Inflammatory macrophage treated with lipopolysaccharide for 4 hours (primary cell): Measurements from ENCODE around the gene PDE9A.
"Not testable (repeated sequence)": the region's sequence is repeated elsewhere in the genome, so short reads cannot be mapped to it uniquely, and the experiment has no call there.

ENCODE experiments used
- DNase-seq: peaks from one replicate; pipeline ENCODE4 v3.0.0-alpha.2; 2020

PDE9A gene

DNA sequence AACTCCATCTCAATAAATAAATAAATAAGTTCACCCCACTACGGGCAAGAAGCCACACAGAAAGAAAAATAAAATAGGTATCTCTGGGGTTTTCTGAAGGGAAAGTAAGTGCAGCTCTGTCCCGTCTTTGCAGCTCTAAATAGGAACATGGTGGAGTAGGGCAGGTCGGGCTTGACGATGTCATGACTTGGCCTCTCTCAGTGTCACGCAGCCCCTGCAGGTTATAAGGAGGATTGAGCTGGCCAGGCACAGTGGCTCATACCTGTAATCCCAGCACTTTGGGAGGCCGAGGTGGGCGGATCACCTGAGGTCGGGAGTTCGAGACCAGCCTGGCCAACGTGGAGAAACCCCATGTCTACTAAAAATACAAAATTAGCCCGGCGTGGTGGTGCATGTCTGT is 67.1 kb downstream of the PDE9A start:
- not testable (repeated sequence) for DNase-seq

DNA sequence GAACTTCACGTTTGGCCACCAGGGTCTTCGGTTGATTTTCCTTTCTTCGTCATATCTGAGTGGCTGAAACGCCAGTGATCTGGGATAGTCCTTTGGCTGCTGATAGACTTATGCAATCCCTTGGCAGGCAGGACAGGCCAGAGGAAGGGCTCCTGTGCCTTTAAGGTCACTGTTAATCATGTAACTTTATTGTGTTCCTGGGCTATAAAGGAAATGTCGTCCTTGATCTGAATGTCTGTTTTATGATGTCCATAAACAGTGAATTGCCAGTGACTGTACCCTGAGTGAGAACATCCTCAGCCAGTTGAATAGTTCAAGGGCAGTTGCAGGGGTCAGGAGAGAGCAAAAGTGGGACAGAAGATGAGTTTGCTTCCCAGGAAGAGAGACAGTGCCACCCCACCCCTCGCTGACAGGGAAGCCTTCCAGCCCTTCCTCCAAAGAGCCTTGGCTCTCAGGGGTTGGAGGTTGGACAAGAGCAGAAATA is 68.0 kb downstream of the PDE9A start:
- DNase-seq: no peak

DNA sequence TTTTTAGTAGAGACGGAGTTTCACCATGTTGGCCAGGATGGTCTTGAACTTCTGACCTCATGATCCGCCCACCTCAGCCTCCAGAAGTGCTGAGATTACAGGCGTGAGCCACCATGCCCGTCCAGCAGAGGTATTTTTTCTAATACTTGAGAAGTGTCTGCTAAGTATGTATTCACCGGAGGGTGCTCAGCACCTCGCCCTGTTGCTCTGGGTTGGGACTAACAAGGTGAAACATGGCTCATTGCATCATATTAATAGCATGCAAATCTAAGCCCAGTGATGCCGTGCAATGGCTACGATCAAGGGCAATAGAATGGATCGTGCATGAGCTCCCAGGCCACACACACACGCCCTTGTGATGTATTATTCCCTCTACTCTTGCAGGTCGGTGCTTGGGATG is 68.7 kb downstream of the PDE9A start:
- no peak for DNase-seq

DNA sequence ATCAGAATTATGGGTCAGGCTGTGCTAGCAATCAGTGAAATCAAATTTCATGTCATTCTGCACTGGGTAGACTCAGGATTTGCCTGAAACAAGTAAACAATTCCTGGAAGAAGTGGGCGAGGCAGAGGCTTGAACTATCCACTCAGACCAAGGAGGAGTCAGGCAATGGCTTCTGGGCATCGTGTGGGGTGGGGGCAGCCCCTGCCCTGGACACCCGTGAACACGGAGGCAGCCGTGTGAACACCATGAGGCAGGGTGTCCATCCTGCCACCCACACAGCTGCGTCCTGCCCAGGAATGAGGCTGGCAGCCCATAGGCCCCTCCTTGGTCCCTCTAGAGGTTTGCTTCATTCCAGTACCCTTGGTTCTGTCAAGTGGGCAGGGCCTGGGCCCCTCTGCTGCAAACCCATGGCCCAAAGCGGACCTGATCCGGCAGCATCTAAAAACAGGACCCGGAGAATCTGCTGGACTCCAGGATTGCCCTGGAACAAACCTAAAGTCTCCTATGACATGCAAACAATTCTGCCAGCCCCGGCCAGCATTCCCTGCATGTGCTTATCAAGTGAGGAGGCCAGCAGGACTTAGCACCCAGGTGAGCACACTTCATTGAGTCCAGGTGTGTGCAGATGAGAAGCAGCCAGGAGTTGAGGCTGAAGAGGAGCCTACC is 69.5 kb downstream of the PDE9A start:
- DNase-seq: no peak

DNA sequence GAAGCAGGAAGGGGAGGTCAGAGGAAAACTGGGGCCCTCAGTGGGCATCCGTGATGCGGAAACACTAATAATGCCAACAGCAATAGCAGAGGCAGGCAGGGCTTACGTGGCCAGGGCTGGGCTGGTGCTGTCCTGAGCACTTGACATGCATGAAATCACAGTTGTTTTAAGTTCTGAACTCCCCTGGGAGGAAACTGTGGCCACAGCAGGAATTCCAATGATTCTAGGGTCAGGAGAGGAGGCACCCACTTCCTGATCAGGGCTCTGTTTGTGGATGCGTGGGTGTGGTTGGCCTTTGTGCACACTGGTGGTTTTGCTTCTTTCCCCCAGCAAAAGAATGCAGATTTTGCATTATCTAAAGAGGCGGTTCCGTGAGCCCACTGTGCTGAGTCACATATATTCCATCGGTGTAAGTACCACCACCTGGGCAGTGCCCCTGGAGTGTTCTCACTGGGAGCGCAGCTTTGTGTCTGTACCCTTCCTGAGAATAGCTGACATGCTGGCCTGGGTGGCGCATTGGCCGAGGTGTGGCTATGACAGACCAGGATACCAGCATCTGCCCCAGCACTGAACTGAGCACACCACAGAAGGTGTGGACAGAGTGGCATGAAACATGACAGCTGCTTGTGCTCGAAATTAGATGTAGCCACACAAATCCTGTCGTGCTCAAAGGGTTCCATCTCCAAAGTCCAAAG is 71.0 kb downstream of the PDE9A start:
- peak; percentile 43 for DNase-seq

DNA sequence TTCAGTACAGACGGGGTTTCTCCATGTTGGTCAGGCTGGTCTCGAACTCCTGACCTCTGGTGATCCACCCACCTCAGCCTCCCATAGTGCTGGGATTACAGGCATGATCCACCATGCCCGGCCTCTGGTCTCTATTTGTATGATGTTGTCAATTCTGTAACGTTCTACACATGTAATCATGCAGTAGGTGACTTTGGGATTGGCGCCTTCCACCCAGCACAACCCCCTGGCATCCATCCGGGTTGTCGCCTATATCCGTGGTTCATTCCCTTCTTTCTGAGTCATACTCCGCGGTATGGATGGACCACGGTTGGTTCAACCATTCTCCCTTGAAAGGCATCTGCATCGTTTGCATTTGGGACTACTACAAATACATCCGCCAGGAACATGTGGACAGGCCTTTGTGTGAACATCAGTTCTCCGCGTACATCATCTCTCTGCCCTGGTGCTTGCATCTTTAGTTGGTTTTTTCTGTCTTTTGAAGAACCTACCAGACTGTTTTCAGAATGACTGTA is 72.1 kb downstream of the PDE9A start:
- no peak for DNase-seq

DNA sequence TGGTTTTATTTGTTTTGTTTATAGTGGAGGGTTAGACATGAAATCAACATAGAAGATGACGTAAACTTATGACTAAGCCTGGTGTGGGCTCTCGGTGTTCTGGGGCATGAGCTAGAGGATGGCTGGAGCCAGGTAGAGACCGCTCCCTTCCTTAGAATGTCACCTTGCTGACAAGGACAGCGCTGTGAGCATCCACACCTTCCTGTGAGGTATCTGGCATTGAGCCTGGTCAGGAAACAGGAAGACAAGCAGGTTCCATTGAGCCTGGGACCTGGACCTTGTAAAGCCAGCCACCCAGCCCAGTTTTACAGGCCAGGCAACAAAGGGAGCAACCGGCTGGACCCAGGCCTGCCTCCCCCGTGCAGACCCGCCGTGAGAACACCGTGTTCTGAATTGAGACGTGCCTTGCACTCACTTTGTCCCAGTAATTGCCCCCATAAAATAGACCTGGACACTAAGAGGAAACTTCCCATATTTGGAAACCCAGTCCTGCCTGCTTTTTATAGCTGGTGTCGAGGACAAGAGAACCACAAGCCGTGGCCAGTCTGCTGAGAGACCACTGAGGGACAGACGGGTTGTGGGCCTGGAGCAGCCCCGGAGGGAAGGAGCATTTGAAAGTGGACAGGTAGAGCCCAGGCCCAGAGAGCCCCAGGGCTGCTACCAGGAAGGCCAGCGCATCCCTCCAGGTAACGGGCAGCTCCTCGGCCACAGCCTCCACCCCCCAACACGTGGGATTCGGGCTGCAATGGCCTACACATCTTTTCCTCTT is 78.0 kb downstream of the PDE9A start:
- DNase-seq: no peak

DNA sequence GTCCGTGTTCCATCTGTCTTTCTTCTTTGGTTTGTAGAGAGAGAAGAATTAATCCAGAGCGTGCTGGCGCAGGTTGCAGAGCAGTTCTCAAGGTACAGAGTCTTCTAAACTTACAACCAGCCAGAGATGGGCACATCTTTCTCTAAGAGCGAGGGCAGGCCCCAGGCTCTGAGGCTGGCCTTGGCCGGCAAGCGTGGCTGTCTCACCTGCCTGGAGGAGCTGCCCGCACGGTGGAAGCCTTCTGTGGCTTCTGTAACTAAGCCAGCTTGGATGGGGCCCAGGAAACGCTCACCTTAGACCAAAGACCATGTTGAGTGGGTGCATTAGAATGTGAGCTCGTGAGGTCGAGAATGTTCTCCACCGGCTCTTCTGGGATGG is 78.6 kb downstream of the PDE9A start:
- no peak for DNase-seq

DNA sequence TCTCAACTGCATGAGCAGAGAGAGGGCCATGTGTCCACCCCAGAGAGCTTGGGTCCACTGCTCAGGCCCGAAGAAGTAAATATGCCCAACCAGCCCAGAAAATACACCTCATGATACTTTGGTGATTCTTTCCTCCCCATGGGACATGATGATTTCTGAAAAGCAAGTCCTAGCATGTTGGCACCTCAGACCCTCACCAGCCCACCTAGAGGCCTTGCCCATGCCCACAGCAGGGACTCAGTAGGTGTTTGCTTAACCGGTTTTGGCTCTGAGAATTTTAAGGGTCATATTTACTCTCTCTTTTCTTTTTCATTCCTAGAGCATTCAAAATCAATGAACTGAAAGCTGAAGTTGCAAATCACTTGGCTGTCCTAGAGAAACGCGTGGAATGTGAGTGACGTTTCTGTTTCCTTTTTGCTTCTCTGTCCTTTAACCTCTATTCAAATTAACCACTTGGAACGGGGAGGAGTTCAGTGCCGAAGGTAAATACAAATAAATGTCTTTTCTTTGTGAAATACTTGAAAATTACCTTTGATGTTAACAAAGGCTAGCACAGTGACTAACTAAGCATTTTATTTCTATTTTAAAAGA is 79.7 kb downstream of the PDE9A start:
- DNase-seq: peak; percentile 33

DNA sequence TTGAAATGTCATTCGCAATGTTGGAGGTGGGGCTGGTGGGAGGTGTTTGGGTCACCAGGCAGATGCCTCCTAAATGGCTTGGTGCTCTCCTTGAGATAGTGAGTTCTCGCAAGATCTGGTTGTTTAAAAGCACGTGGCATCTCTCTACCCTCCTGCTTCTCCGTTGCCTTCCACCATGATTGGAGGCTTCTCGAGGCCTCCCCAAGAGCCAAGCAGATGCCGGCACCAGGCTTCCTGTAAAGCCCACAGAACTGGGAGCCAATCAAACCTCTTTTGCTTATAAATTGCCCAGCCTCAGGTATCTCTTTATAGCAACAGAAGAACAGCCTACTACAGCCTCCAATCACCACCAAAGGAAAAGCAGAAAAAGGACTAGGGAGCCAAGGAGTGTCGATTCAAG is 80.5 kb downstream of the PDE9A start:
- no peak for DNase-seq

DNA sequence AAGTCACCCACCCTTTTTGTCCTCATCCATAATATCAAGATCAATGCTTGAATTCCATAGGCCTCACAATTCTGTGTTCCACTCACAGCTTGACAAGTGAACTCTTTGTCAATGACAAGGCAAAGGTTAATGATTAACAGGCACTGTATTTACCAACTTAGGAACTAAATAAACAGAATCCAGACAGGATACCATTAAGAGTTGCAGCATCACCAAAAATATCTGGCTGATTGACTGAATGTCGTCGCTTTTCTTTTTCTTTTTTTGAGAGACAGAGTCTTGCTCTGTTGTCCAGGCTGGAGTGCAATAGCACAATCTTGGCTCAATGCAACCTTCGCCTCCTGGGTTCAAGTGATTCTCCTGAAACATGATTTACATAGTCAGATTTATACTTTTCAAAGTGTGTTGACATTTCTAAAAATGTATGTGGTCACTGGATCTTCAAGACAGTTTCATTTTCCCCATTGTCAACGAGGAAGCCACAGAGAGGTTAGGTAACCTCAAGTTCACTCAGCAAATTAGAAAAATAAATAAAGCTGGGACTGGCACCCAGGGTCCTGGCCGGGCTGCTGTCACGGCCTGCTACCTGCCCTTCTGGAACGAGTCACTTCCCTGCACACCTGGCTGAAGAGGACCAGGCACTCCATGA is 81.0 kb downstream of the PDE9A start:
- DNase-seq: peak; percentile 73

DNA sequence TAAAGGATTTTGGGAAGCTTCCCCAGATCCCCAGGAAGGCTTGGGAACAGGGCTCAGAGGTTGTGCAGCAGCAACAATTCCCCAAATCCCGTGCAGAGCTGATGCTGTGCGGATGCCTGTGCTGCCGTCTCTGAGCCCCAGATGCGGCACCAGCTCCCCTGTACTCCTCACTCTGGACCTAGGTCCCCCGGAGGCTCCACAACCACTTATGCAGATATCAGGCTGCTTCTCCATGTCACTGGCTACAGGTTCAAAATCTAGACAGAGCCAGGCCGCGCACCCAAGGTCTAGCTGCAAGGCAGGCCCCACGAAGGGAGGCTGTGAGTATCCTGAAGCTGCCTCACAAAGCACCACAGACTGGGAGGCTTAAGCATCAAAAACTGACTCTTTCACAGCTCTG is 81.6 kb downstream of the PDE9A start:
- DNase-seq: no peak

DNA sequence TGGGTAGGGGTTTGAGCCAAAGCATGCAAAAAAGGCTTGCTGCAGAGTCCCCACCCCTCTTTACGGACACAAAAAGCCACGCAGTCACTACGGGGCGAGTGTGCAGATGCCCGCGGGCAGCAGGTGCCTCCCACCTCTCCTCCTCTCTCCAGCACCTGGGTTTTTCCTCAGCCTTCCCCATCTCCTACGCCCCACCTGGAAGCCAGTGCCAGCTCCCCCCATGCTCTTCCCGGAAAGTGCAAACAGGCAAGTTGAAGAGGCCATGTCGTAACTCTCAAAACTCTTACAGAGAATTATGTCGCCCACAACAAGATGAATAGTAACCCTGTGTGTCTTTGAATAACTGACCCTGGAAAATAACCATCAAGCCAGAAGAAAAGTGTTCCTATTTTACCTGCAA is 82.5 kb downstream of the PDE9A start:
- DNase-seq: no peak

DNA sequence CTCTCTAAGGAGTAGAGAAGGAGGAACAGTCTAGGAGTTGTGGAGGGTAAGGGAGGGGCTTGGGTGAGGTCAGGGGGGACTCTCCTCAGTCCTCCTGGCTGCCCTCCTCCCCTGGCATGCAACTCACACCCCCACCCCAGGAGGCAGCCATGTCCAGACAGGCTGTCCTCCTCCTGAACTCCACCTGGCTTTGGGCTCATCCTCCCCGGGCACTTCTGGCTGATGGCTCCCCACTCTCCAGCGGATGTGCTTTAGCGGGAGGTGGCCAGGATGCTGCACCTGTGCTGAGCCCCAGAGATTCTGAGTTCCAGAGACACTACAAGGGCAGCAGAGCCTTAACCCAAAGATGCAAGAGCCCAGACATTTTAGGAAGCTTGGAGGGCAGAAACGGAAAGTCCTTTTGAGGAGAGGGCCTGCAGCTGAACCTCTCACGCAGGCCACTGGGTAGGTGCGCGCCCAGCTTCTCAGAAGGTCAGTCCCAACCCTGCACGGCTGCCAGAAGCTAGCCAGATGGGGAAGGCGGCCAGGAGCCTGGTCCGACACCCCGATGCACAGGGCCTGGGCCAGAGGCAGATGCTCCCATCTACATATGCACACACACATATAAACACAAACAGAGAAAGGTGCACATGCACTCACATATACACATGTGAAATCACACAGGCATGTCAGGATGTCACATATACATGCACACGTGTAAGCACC is 83.4 kb downstream of the PDE9A start:
- DNase-seq: no peak

DNA sequence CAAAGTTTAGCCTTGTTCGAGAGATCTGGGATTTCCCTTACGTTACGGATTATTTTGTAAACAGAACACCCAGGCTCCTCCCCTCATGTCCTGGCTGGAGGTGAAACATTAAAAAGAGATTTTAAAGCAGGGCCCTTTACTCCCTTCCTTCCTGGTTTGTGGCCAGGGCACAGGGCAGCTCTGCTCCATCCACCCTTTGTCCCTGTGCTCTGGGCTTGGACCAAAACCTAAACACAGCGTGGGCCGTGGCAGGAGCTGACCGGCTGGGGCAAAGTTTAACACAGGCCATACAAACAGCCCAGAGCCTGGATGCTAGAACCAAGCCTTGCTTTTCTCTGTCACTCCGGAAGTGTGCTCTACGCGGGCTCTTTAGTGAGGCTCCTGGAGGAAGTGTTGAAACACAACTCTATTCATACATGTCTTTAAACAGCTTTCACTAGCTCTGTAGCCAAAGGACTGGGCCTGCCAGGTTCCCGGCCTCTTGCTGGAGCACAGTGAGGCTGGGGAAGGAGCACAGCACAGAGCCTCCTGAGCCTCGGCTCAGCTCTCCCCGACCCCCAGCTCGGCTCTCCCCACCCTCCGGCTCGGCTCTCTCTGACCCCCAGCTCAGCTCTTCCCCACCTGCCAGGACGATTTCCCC is 84.7 kb downstream of the PDE9A start:
- peak; percentile 54 for DNase-seq

DNA sequence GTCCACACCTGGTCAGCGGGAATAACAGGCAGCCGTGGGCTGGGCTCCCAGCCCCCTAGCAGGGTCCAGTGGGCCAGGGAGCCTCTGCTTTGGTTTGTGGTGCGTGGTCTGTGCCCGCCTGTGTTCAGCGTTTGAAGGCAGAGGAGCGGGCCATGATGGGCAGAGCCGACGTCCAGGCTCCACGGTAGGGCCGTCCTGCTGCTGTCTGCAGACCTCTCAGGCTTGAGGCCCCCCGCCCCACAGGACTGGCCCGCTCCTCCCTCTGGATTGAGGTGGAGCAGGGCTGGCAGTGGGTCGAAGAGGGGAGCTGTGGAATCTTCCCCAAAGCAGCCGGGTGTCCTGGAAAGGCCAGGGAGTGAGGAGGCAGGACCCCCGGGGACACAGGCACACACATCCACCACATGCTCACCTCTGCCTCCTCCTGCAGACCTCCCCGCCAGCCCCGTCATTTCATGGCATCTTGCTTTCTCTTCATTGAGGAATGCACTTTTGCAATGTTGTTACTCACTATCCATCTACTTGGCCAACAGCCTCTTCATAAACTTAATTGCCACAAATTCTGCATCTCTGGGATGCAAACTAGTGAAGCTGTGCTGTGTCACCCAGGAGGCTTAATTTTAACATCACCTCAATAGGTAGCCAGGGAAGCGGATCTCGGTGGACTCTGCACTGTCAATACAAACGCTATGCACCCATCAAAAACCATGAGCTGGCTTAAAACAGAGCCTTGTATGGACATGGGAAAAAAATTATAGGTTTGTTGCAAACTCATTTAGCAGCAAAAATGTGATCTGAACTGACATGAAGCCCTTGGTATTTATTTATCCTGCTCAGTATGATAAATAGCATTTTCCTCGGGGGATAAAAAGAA is 85.9 kb downstream of the PDE9A start:
- DNase-seq: no peak

DNA sequence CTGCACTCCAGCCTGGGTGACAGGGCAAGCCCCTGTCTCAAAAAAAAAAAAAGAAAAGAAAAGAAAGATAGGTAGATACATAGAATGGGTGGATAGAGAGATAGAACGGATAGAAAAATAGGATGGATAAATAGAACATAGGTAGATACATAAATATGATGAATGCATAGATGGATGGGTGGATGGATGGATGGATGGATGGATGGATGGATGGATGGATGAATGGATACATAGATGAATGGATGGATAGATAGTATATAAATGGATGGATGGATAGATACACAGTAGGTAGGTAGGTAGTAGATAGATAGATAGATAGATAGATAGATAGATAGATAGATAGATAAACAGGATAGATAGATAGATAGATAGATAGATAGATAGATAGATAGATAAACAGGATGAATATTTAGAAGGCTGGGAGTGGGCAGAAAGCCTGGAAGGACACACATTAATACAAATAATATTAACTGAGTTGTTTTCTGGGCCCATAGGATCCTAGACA is 87.0 kb downstream of the PDE9A start:
- no peak for DNase-seq

DNA sequence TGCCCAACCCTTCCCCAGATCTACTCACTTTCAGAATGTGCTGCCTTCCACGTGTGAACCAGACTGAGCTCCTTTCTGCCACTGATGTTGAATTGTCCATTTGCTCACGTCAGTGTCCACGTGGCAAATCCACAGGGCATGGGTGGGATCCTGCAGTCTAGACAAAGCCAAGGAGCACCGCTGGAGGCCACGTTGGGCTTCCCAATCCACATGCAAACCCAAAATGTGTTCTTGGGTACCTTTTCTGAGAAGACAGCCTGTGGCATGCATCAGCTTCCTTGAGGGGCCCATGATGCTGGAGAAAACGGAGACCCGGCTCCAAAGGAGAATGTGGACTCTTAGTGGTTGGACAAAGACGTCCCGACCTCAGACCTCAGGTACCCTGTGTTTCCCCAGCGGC is 87.6 kb downstream of the PDE9A start:
- no peak for DNase-seq

DNA sequence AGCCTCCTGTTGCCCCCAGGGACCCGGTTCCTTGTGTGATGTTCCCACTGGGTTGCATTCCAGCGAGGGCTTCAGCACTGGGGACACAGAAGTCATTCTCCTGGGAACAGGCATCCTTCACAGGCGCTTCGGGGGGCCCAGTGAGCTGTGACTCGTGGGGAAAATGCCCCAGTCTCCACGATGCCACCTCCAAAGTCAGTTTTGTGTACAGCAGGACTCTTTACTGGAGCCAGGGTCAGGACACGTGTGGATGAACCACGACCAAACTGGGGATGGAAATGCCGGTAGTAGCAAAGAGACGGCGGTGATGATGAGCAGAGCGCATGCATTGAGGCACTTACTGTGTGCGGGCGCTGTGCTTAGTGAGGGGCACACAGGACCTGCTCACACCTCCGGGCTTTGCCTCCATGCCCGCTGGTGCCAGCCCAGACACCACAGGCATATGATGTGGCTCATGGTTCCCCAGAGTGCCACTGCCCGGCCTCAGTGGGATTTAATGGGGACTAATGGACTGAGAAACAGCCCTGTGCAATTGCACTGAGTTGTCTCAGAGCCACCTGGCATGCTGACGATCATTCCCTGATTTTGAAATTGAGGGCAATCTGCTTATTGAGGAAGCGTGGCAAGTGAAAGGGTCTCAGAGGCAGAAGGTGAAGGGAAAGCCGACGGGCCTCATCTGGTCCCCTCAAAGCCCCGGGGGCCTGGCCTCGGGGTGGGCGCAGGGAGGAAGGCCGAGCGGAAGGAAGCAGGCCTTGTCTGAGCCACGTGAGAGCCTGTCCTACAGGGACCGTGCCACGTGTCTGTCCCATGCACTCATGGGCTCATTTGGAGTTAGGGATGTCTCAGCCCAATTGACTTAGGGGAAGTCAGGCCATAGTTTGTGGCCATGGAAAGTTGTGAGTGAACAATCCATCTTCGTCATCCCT is 91.4 kb downstream of the PDE9A start:
- no peak for DNase-seq
